Activated B cell treated with CpG ODN at 0.5 μM for 24 hours (primary cell): Measurements from ENCODE around the gene ACTL6A. TPM values are rescaled to one million over a fixed set of nuclear protein-coding genes. Genes with fewer than 3 reads are reported as not detected.
"Not testable (repeated sequence)": the region's sequence is repeated elsewhere in the genome, so short reads cannot be mapped to it uniquely, and the experiment has no call there.

ENCODE experiments used
- ATAC-seq: fragments of 200-7000 bp; cut with Tn5 transposase; one replicate; pipeline ENCODE4 v1.10.0; 2021; ENCODE audit warnings: low read depth, mild to moderate bottlenecking, moderate library complexity
- CTCF ChIA-PET: fragments of 350-600 bp; sonication (Branson Sonifier 250); formaldehyde crosslinking; loops from one replicate; lab custom pipeline; 2021; ENCODE audit warnings: antibody characterized with exemption; lab: Charles Lee
- POLR2A ChIA-PET: fragments of 350-600 bp; sonication (Branson Sonifier 250); formaldehyde crosslinking; loops from one replicate; lab custom pipeline; 2021; ENCODE audit warnings: antibody characterized with exemption; lab: Charles Lee
- DNase-seq: peaks from one replicate; pipeline ENCODE4 v3.0.0; 2022
- H3K27ac Mint-ChIP-seq: one replicate; pipeline ENCODE4 v1.8.0; 2020; ENCODE audit warnings: mixed read lengths
- H3K27me3 Mint-ChIP-seq: one replicate; pipeline ENCODE4 v1.8.0; 2021; ENCODE audit warnings: mixed read lengths
- H3K36me3 Mint-ChIP-seq: one replicate; pipeline ENCODE4 v1.8.0; 2021; ENCODE audit warnings: low read depth, mixed read lengths
- H3K4me1 Mint-ChIP-seq: one replicate; pipeline ENCODE4 v1.8.0; 2021; ENCODE audit warnings: mixed read lengths
- H3K4me3 Mint-ChIP-seq: one replicate; pipeline ENCODE4 v1.8.0; 2020; ENCODE audit warnings: mild to moderate bottlenecking, mixed read lengths
- H3K9me3 Mint-ChIP-seq: one replicate; pipeline ENCODE4 v1.8.0; 2020; ENCODE audit warnings: mixed read lengths
- intact Hi-C: fragments of 100-400 bp; cut with micrococcal nuclease; formaldehyde crosslinking; loops from one replicate; pipeline ENCODE4 v1.15.1; 2024
- total RNA-seq: library from RNA; stranded (reverse); gene quantifications from 2 replicates; pipeline ENCODE4 v1.2.3, GENCODE V29; 2022
- TF ChIP-seq, protein P1 (sequence below): fragments of 200-600 bp; IDR thresholded peaks from one replicate; pipeline ENCODE4 v1.8.0; 2022; ENCODE audit warnings: antibody characterized with exemption, mild to moderate bottlenecking

Gene ACTL6A
- total RNA-seq = 55.0 and 58.2 TPM in 2 replicates

DNA sequence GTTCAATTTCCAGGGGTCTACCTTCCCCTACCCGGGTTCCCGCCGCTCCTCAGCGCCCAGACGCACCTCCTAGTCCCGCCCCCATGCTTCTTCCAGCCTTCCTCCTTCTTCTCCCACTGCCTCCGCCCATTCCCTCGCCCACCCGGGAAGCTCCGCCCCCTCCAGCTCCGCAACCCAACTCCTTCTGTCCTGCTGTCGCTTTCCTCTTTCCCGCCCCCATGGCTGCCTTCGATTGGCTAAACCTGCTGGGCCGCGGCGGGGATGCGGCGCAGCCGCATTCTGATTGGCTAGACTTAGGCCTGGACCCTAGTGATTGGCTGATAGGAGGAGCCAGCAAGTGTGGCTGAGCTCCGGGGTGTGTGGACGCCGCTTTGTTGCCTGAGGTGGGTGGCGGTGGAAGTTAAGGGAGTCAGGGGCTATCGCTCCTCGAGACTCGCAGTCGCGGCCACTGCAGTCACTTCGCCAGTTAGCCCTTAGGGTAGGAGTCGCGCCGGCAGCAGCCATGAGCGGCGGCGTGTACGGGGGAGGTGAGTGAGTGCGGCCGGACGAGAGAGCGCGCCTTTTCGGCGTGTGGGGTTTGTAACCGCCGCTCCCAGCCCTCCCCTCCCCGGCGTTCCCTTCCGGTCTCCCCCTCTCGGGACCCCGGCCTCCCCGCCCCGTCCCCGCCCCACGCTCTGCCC, at the start of gene ACTL6A:
TSS of gene ACTL6A (plus strand) at position 336 of the 680 bp plus-strand sequence. CDS start at position 503, 167 bp downstream.
- Mint-ChIP-seq H3K36me3 (peaks cover 8% of the 10 kb centered on the region), H3K4me3 (peak within 1 kb of the TSS; percentile 99), H3K27ac (peak within 1 kb of the TSS; percentile 97), H3K4me1 (peaks cover 24% of the 10 kb centered on the region), H3K9me3 (no peaks in the 10 kb centered on the region), H3K27me3 (no peaks in the 10 kb centered on the region)
- intact Hi-C loops = loop anchor here (1.0 to 2.0 kb wide), 12 partner anchors 42 to 1350 kb away; partner anchors contain the start of genes FXR1, GNB4, MRPL47 and NDUFB5
- DNase-seq = peak; percentile 94
- ChIA-PET CTCF (interaction anchor here (0.8 to 2.2 kb wide), 7 partner anchors 120 to 547 kb away, joined by 3 to 14 read pairs (median 3); no protein-coding TSS in a partner anchor), POLR2A (interaction anchor here (0.5 to 2.0 kb wide), 16 partner anchors 42 to 491 kb away, joined by 3 to 22 read pairs (median 4); partner anchors contain the start of genes GNB4, MFN1, MRPL47 and NDUFB5)
- ATAC-seq = peak; percentile 92
- TF ChIP-seq, protein P1, sequence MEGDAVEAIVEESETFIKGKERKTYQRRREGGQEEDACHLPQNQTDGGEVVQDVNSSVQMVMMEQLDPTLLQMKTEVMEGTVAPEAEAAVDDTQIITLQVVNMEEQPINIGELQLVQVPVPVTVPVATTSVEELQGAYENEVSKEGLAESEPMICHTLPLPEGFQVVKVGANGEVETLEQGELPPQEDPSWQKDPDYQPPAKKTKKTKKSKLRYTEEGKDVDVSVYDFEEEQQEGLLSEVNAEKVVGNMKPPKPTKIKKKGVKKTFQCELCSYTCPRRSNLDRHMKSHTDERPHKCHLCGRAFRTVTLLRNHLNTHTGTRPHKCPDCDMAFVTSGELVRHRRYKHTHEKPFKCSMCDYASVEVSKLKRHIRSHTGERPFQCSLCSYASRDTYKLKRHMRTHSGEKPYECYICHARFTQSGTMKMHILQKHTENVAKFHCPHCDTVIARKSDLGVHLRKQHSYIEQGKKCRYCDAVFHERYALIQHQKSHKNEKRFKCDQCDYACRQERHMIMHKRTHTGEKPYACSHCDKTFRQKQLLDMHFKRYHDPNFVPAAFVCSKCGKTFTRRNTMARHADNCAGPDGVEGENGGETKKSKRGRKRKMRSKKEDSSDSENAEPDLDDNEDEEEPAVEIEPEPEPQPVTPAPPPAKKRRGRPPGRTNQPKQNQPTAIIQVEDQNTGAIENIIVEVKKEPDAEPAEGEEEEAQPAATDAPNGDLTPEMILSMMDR = no peak

DNA sequence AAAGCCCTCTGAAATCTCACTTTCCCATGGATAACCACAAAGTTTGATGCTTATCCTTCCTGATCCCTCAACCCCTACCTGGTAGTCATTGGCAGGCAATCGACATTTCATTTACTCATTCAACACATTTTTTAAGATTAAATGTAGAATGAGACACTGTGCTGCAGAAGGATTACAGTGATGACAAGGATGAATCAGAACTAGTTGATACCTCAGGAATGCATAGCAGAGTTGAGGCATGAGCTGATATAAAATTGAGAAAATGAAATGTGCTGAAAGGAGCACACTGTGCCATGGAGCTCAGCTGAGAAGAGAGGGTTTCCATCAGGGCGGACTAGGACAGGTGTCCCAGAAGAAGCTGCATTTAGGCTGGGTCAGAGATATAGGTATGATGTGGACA, 48.9 kb upstream of the ACTL6A start:
- POLR2A ChIA-PET = no interaction called here

DNA sequence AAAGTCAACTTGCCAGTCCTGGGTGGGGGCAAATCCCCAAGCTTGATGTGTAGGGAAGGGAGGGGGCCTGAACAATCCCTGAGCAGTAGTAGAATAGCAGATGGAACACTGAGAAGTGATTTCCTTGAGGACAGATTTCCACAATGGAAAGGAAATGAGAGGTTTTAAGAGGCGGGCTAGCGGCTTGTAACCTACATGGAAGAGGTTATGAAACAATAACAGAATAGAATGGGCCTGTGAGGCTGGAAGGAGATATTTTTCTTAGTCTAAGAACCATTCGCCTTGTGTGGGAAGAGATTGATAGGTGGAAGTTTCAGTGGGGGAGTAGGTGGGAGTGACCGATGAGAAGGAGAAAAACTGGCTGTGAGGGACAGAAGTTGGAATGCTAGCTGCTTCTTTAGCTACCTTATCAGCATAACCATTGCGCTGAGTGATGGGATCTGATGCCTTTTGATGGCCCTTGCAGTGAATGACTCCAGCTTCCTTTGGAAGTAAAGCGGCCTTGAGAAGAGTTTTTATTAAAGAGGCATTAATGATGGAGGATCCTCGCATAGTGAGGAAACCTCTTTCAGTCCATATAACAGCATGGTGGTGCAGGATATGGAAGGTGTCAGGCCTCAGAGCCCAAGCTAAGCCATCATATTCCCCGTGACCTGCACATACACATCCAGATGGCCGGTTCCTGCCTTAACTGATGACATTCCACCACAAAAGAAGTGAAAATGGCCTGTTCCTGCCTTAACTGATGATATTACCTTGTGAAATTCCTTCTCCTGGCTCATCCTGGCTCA, 46.1 kb upstream of the ACTL6A start:
- ATAC-seq, CTCF ChIA-PET, H3K4me3 Mint-ChIP-seq, H3K4me1 Mint-ChIP-seq, intact Hi-C loops, DNase-seq, H3K27ac Mint-ChIP-seq, H3K36me3 Mint-ChIP-seq, POLR2A ChIA-PET, H3K27me3 Mint-ChIP-seq: not testable (repeated sequence)
- H3K9me3 Mint-ChIP-seq = peaks cover 16% of the 10 kb centered on the region

More for the DNA sequence above, 48.9 kb upstream of the ACTL6A start:
- CTCF ChIA-PET = interaction anchor here (1.6 kb wide), 1 partner anchor 28 kb away, joined by 3 read pairs; no protein-coding TSS in a partner anchor
- Mint-ChIP-seq H3K4me3 (no peak overlapping the region), H3K36me3 (no peaks in the 10 kb centered on the region), H3K27ac (no peak overlapping the region), H3K4me1 (no peaks in the 10 kb centered on the region), H3K27me3 (peaks cover 2% of the 10 kb centered on the region), H3K9me3 (peaks cover 16% of the 10 kb centered on the region)
- TF ChIP-seq, protein P1 = no peak
- no peak for DNase-seq
- no peak for ATAC-seq
- intact Hi-C loops = no loop called here

DNA sequence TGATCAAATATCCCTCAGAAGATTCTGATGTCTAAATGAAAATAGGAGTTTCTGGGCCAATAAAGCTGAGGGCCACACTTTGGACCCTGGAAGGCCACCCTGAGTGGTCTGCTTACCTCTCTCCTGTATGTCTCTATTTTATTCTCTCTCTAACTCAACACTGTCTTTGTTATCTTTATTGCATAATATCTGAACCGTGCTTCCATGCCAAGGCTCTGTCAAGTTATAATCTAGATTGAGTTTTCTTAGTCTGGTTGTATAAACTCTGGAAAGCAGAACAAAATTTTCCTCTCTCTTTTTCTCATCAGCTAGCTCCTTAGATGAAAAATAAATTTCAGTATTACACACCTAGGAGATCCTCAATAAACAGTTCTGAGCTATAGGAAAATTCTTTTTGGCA, 36.2 kb upstream of the ACTL6A start:
- intact Hi-C loops = no loop called here
- DNase-seq (no peak), ATAC-seq (no peak)
- no peaks in the 10 kb centered on the region for H3K4me1 Mint-ChIP-seq
- ChIA-PET CTCF (no interaction called here), POLR2A (no interaction called here)
- H3K27ac Mint-ChIP-seq = no peak overlapping the region
- H3K27me3 Mint-ChIP-seq = peaks cover 4% of the 10 kb centered on the region
- no peak overlapping the region for H3K4me3 Mint-ChIP-seq
- H3K36me3 Mint-ChIP-seq = no peaks in the 10 kb centered on the region
- H3K9me3 Mint-ChIP-seq = no peaks in the 10 kb centered on the region
- TF ChIP-seq, protein P1 = no peak

DNA sequence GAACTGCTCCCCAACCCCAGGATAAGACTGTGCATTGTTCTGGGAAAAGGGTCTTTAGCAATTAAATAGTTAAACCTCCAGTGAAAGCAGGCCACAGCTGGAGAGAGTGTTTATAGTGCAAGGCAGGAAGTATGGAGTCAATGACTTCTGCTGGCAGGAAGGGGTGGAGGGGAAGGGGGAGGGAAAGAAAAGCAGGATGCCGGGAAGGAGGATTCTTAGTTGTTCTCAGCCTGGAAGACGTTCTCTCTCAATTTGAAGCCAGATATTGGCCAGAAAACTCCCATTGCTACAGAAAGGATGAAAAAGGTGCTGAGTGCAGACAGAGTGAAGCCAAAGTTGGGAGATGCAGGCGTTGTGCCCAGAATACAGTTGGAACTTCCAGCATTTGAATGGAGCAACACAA, 35.7 kb upstream of the ACTL6A start:
- Mint-ChIP-seq H3K4me1 (no peaks in the 10 kb centered on the region), H3K27me3 (peaks cover 4% of the 10 kb centered on the region), H3K27ac (no peak overlapping the region), H3K4me3 (no peak overlapping the region), H3K9me3 (no peaks in the 10 kb centered on the region), H3K36me3 (no peaks in the 10 kb centered on the region)
- intact Hi-C loops = no loop called here
- TF ChIP-seq, protein P1 = no peak
- ATAC-seq (no peak), DNase-seq (no peak)
- POLR2A ChIA-PET = no interaction called here
- CTCF ChIA-PET = no interaction called here
